ENCODE data around the gene AP3D1. TPM values are rescaled to one million over a fixed set of nuclear protein-coding genes. Genes with fewer than 3 reads are reported as not detected.
A peak's percentile ranks its signal among the peaks of the same experiment; 100 is the strongest.

The AP3D1 gene
- total and polyA plus RNA-seq, 9 of the 15 experiments (the other 6 are each of a cell fraction or from before 2014, with no cell fraction given): 1.2 to 86.1 (median 35.9) TPM

- no peak for TF ChIP-seq BCLAF1 (IDR thresholded peaks at IDR 0.05; ENCODE audit: borderline replicate concordance in 1 of 2, control insufficient read depth in 1 of 2, low read depth in 2 of 2, low read length in 1 of 2)
- no peak for TF ChIP-seq NFIX (CRISPR knock-in tag; IDR thresholded peaks at IDR 0.05; ENCODE audit: low read depth)
- TF ChIP-seq NR2F6 (CRISPR knock-in tag; IDR thresholded peaks at IDR 0.05): no peak
- no peak for TF ChIP-seq ZNF696 (CRISPR knock-in tag; conservative IDR thresholded peaks at IDR 0.05)
- no peak for TF ChIP-seq E2F4 (CRISPR knock-in tag; IDR thresholded peaks at IDR 0.05; ENCODE audit: low read depth)
- no peak for TF ChIP-seq TFE3 (CRISPR knock-in tag; IDR thresholded peaks at IDR 0.05)
- no peak for TF ChIP-seq TRIM24 (IDR thresholded peaks at IDR 0.05)
- no peak for TF ChIP-seq HMG20A (CRISPR knock-in tag; conservative IDR thresholded peaks at IDR 0.05)
- no peak for TF ChIP-seq ZNF134 (CRISPR knock-in tag; conservative IDR thresholded peaks at IDR 0.05)
- no peak for TF ChIP-seq SIRT6 (IDR thresholded peaks at IDR 0.05; ENCODE audit: low read depth, low read length)
- no peak for TF ChIP-seq MITF (IDR thresholded peaks at IDR 0.05)
- TF ChIP-seq ZNF57 (CRISPR knock-in tag; IDR thresholded peaks at IDR 0.05): no peak
- TF ChIP-seq BRF1 (IDR thresholded peaks at IDR 0.05; ENCODE audit: borderline replicate concordance, extremely low read depth, insufficient read length): no peak
- TF ChIP-seq HIVEP1 (CRISPR knock-in tag; IDR thresholded peaks at IDR 0.05): no peak
- no peak for TF ChIP-seq HES1 (IDR thresholded peaks at IDR 0.05; ENCODE audit: low read depth)
- peak; percentile 49; the same call in 1 of the 2 replicates for TF ChIP-seq ZBTB17 (CRISPR knock-in tag; IDR thresholded peaks at IDR 0.05)
- no peak for TF ChIP-seq ZBTB12 (CRISPR knock-in tag; IDR thresholded peaks at IDR 0.05)
- TF ChIP-seq SIN3A (IDR thresholded peaks at IDR 0.05; ENCODE audit: borderline replicate concordance in 2 of 2, control insufficient read depth in 1 of 2, low read depth in 2 of 2, low read length in 2 of 2): peak; percentile 77 to 86; a peak in 2 of 4 replicates
Observed at GRCh38 chr19:2050991-2051772, 100.2 kb downstream of the AP3D1 start, which contains the start of gene MKNK2 (continued).
